AML-193 (cell line): Measurements from ENCODE around the gene CCDC195.

Experiments
- DNase-seq, 2 experiments: peaks; one replicate each; lab custom pipeline; 2025; lab: John Stamatoyannopoulos, UW

The CCDC195 gene

GRCh38 chr2:224716201-224716600, at the start of gene CCDC195:
Gene CCDC195 (minus strand): TSS chr2:224716365. CDS start chr2:224716365, 0 bp downstream.
- no peak for DNase-seq

DNA sequence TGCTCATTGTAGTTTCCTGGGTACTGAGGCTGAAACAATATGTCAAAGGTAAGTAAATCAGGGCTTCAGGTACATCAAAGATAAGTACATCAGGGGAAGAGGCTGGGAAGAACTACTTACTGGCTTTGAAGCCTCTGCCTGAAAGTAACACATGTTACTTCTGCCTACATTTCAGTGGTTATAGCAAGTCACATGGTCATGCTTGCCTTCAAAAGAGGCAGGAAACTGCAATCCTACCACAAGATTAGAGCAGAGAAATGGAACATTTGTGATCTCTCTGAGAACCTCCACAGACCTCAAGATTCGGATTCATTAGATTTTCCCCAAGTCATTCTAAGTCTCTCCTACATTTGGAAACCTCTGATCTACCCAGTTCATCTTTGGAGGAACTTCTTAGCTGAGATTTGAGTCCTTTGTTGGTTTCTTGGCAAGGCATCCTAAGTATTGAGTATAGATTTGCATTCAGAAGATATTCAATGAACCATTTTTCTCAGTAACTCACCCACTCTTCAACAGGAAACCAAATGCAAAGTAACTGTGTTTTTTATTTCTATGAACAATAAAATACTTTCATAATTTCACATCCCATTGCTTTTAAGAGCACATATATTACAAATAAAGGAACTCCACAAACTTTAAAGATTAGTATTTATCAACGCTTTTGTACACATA, 48.5 kb upstream of the CCDC195 start:
- DNase-seq, result no peak

DNA sequence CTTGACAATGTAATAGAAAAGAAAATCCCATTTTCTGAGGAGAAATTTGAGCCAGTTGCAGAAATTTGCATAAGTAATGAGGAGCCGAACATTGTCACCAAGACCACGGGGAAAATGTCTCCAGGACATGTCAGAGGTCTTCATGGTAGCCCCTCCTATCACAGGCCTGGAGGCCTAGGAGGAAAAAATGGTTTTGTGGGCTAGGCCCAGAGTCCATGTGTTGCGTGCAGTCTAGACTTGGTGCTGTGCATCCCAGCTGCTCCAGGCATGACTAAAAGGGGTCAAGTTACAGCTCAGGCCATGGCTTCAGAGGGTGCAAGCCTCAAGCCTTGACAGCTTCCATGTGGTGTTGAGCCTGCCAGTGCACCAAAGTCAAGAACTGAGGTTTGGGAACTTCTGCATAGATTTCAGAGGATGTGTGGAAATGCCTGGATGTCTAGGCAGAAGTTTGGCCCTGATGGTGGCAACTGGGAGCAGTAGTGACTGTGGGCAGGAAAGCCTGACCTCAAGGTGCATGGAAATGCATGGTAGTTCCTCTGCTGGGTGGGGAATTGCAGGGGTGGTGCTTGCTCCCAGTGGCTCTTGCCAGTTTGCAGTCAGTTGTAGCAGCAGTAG, 41.9 kb upstream of the CCDC195 start:
- DNase-seq, result no peak

- DNase-seq, result no peak
These were observed 37.8 kb upstream of the CCDC195 start for GRCh38 chr2:224753743-224754540.

GRCh38 chr2:224751996-224752698, 36.0 kb upstream of the CCDC195 start:
- no peak for DNase-seq

GRCh38 chr2:224749136-224749535, 33.0 kb upstream of the CCDC195 start:
- no peak for DNase-seq

DNA sequence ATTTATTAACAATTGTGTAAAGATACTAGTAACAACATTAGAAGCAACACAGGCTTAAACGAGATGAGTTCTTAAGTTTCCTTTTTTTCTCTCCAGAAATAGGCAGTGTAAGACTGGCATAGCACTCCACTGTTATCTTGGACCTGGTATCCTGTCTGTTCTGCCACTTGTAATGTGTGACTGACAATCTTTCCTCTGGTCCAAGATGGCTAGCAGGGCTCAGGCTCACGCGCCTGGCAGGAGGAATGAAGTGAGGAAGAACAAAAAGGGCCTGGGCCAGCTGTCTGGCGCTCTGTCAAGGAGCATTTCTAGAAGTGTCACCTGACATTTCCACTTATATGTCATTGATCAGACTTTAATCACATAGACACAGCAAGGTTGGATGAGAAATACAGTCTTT, 31.6 kb upstream of the CCDC195 start:
- DNase-seq, result no peak

DNA sequence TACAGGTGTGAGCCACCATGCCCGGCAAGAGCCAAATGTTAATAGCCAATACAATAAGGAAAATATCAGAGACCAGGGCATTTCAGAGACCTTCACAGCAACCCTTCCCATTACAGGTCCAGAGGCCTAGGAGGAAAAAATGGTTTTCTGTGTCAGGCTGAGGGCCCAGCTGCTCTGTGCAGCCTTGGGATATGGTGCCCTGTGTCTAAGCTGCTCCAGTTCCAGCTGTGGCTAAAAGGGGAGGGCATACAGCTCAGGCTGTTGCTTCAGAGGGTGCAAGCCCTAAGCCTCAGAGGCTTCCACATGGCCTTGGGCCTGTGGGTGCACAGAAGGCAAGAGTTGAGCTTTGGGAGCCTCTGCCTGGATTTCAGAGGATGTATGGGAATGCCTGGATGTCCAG, 20.1 kb upstream of the CCDC195 start:
- no peak for DNase-seq

DNA sequence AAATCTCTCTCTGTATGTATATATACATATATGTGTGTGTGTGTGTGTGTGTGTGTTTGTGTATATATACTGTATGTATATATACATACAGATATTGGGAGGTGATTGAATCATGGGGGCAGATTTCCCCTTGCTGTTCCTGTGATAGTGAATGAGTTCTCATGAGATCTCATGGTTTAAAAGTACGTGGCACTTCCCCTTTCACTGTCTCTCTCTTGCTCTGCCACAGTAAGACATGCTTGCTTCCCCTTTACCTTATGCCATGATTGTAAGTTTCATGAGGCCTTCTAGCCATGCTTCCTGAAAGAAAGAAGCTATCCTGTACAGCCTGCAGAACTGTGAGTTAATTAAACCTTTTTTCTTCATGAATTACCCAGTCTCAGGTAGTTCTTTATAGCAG, 18.8 kb upstream of the CCDC195 start:
- DNase-seq, result no peak

GRCh38 chr2:224731665-224732064, 15.5 kb upstream of the CCDC195 start:
- DNase-seq, result no peak

GRCh38 chr2:224729435-224729834, 13.3 kb upstream of the CCDC195 start:
- no peak for DNase-seq

GRCh38 chr2:224724331-224724730, 8.2 kb upstream of the CCDC195 start:
- no peak for DNase-seq

GRCh38 chr2:224723586-224724217, 7.5 kb upstream of the CCDC195 start:
- DNase-seq, result no peak

GRCh38 chr2:224722770-224723169, 6.6 kb upstream of the CCDC195 start:
- DNase-seq, result no peak

- DNase-seq, result no peak
These were observed 6.1 kb upstream of the CCDC195 start for GRCh38 chr2:224722250-224722649.

DNA sequence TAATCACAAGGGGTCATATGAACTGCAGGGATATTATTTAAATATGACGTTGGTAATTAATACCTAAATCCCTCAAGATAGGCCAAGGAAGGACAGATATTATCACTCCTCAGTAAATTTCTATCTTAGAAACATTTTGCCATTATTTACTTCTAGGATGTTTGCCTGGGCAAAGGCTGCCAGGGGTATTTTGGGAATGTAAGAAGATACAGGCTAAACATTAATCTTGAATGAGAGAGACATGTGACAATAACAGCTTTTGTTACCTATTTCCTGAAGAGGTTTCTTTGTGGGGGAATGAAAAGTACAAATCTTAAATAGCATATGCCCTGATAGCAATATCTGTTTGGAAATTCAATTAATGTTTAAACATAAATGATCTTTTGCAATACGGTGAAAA, 756 bp upstream of the CCDC195 start:
- no peak for DNase-seq

DNA sequence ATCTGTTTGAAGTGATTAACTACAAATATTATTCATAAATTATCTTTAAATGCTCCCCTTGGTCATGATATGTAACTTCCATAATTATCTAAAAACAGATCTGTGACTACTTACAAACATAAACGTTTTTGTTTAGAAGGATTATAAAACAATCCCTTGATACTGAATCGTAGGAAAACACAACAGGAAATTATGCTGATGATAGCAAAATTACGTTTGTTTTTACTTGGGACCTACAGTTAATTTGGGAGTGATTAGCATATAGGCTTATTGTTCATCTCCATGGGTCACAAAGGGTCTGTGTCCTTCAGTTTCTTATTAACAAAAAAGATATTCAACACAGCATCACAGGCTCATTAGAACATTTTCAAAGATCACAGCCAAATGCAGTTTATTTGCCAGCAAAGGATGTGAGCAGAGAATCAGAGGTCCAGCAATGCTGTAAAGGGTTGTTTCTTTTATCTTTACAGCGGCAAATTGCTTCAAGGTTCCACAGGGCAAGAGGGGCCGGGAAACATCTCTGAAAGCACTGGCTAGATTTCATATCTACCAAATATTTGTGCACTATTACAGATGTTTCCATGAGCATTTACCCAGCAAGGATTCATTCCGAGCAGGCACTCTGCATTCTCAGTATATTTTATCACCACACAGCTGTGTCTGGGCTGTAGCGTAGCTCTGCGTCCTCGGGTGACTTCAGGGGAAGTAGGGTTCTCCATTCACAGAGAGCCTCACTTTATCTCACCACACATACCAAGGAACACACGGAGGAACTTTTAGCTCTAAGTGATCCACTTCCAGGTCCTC, 4.1 kb downstream of the CCDC195 start:
- DNase-seq, result no peak

DNA sequence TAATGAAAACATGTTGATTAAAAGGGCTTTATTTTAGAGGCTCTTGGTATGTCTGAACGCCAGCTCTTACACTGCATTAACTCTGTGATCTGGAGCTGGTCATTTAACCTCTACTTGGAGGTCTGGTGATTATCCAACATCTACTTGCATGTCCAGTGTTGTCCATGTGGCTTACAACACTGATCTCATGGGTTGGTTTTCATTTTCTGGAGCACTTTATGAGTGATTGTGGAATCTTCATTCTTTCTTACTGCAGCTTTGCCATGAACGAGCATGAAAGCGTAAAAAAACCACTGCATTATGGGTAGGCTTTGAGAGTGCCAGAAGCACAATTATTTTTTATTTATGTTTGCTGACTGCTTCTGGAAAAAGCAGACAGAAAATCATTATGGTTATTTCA, 4.8 kb downstream of the CCDC195 start:
- DNase-seq, result no peak

GRCh38 chr2:224709301-224709700, 6.9 kb downstream of the CCDC195 start:
- DNase-seq, result no peak

- no peak for DNase-seq
These were observed 21.7 kb downstream of the CCDC195 start for GRCh38 chr2:224694502-224694901.

DNA sequence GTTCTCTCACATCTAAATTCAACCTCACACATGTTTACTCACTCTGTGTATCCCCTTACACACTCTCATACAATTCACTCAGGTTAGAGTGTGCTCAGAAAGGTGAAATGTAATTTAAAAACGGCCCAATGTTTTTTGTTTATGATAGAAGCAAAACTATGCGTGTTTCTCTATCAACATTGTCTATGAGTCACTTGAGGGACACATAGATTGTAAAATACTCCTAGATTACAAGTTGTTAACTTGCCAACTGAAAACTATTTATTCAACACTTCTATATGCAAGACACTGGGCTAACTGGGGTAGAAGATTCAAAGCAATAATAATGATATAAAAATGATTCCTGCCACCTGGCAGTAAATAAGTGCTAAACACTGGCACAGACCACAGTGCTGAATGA, 24.6 kb downstream of the CCDC195 start:
- DNase-seq, result no peak
